ENCODE measurements around the gene MPPED2.

Gene MPPED2

DNA sequence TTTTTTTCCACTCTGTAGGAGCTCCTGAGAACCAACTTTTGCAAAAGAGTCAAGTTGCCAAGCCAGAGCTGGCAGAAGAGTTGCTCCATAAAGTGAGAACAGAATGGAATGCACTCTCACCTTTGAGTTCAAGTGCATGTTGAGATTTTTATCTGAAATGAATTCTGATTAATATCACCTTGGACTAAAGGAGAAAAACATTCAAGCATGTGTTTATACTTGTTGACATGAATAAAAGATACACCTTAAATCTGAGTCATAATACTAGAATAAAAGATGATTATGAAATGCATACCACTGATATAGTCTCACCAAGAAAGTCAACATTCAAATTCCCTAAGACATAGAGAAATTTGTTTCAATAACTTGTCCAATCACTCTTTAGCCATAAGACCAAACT, 225.4 kb downstream of the MPPED2 start:
- DNase-seq (ENCODE audit: low read depth), result no peak
